Tibial artery (tissue), 4 donors: ENCODE measurements around the gene UBB.

Experiments
- DNase-seq, 2 donors: peaks; one replicate each; pipeline ENCODE4 v3.0.0-alpha.2; 2019
- H3K27ac ChIP-seq, 2 donors: fragments of 200-600 bp; sonication (generic) in 1 of 2; 1 replicate in 1 of 2; 2 replicates in 1 of 2; pipeline ENCODE4 v1.5.1; 2018 to 2019; ENCODE audit warnings: mild to moderate bottlenecking in 1 of 2
- H3K27me3 ChIP-seq, 2 donors: fragments of 200-600 bp; sonication (generic) in 1 of 2; one replicate each; pipeline versions ENCODE4 v1.5.1 to v1.6.0; 2016 to 2019
- H3K36me3 ChIP-seq, 3 donors: fragments of 200-600 bp; sonication (generic) in 2 of 3; one replicate each; pipeline ENCODE4 v1.5.1; 2016 to 2019; ENCODE audit warnings: mild to moderate bottlenecking in 2 of 3
- H3K4me1 ChIP-seq, 4 donors: fragments of 200-600 bp; sonication (generic) in 2 of 4; 1 replicate in 3 of 4; 2 replicates in 1 of 4; pipeline ENCODE4 v1.5.1; 2016 to 2019
- H3K4me3 ChIP-seq, 2 donors: fragments of 200-600 bp; sonication (generic) in 1 of 2; 1 replicate in 1 of 2; 2 replicates in 1 of 2; pipeline ENCODE4 v1.5.1; 2018 to 2019; ENCODE audit warnings: mild to moderate bottlenecking in 2 of 2
- H3K9me3 ChIP-seq, 3 donors: fragments of 200-600 bp; sonication (generic) in 1 of 3; one replicate each; pipeline ENCODE4 v1.5.1; 2016 to 2019
- intact Hi-C: fragments of 100-400 bp; cut with DNase I; formaldehyde crosslinking; loops from one replicate; pipeline ENCODE4 v1.15.0; 2023; ENCODE audit warnings: low total_unique reads
- TF ChIP-seq, protein P1 (sequence below), 2 experiments: fragments of 200-600 bp in 1 of 2; fragments of 450-650 bp in 1 of 2; IDR thresholded peaks; one replicate each; pipeline ENCODE4 v1.5.1; 2017 to 2019; ENCODE audit warnings: antibody characterized with exemption in 2 of 2, mild to moderate bottlenecking in 1 of 2, moderate library complexity in 1 of 2

UBB gene

GRCh38 chr17:16351831-16352230, 29.1 kb upstream of the UBB start:
- intact Hi-C loops = loop anchor here (5.0 kb wide), 1 partner anchor 65 kb away; no protein-coding TSS in a partner anchor
- H3K27ac ChIP-seq = peak overlapping the region in 1 of 2 donors; percentile 52
- peaks cover 0 to 27% (median 14%) of the 10 kb centered on the region in 3 donors for H3K36me3 ChIP-seq
- TF ChIP-seq, protein P1, sequence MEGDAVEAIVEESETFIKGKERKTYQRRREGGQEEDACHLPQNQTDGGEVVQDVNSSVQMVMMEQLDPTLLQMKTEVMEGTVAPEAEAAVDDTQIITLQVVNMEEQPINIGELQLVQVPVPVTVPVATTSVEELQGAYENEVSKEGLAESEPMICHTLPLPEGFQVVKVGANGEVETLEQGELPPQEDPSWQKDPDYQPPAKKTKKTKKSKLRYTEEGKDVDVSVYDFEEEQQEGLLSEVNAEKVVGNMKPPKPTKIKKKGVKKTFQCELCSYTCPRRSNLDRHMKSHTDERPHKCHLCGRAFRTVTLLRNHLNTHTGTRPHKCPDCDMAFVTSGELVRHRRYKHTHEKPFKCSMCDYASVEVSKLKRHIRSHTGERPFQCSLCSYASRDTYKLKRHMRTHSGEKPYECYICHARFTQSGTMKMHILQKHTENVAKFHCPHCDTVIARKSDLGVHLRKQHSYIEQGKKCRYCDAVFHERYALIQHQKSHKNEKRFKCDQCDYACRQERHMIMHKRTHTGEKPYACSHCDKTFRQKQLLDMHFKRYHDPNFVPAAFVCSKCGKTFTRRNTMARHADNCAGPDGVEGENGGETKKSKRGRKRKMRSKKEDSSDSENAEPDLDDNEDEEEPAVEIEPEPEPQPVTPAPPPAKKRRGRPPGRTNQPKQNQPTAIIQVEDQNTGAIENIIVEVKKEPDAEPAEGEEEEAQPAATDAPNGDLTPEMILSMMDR (IDR thresholded peaks at IDR 0.05) = no peak
- no peaks in the 10 kb centered on the region for H3K9me3 ChIP-seq
- H3K4me3 ChIP-seq = peak overlapping the region; percentile 68 to 69
- no peaks in the 10 kb centered on the region for H3K27me3 ChIP-seq
- H3K4me1 ChIP-seq = peaks cover 0 to 10% (median 8%) of the 10 kb centered on the region in 4 donors
- no peak for DNase-seq

DNA sequence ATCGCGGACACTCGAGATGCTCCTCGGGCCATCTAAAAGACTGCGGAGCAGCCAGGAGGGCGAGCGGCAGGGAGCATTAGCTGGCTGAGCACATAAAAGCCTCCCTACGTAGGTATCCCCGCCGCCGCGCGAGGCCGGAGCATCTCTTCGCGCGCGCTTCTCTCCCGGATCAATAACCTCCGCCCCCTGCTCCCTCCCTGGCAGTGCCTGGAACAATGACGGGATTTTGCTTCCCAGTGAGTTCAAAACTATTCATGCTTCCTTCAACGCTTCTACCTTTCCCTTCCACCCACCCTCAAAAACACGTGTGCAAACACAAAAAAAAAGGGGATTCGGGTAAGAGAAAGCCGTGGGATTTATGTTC, 28.6 kb upstream of the UBB start:
- DNase-seq = peak in 1 of 2 donors; percentile 40
- Histone ChIP-seq H3K27ac (peak overlapping the region; percentile 44 to 52), H3K4me3 (peak overlapping the region; percentile 68 to 69), H3K9me3 (no peaks in the 10 kb centered on the region), H3K27me3 (no peaks in the 10 kb centered on the region), H3K4me1 (peaks cover 0 to 10% (median 8%) of the 10 kb centered on the region in 4 donors), H3K36me3 (peaks cover 0 to 23% (median 13%) of the 10 kb centered on the region in 3 donors)
- intact Hi-C loops = loop anchor here (5.0 kb wide), 1 partner anchor 65 kb away; no protein-coding TSS in a partner anchor
- TF ChIP-seq, protein P1 (IDR thresholded peaks at IDR 0.05) = no peak

GRCh38 chr17:16352667-16353316, 28.1 kb upstream of the UBB start:
- TF ChIP-seq, protein P1 (IDR thresholded peaks at IDR 0.05) = no peak
- peak in 1 of 2 donors; percentile 63 for DNase-seq
- intact Hi-C loops = loop anchor here (5.0 kb wide), 1 partner anchor 65 kb away; no protein-coding TSS in a partner anchor
- Histone ChIP-seq H3K27me3 (no peaks in the 10 kb centered on the region), H3K36me3 (peaks cover 0 to 19% (median 9%) of the 10 kb centered on the region in 3 donors), H3K27ac (peak overlapping the region; percentile 44 to 52), H3K4me1 (peaks cover 0 to 10% (median 8%) of the 10 kb centered on the region in 4 donors), H3K4me3 (peak overlapping the region; percentile 68 to 69), H3K9me3 (no peaks in the 10 kb centered on the region)

GRCh38 chr17:16353317-16354174, 27.3 kb upstream of the UBB start, which contains the start of gene CENPV:
TSS of gene CENPV (minus strand) at chr17:16353469. CDS start at chr17:16353436, 33 bp downstream.
- peaks cover 0 to 10% (median 8%) of the 10 kb centered on the region in 4 donors for H3K4me1 ChIP-seq
- peak in 1 of 2 donors; percentile 64 for DNase-seq
- H3K4me3 ChIP-seq = peak within 1 kb of the TSS; percentile 68 to 69
- H3K27ac ChIP-seq = peak within 1 kb of the TSS; percentile 44 to 52
- H3K27me3 ChIP-seq = no peaks in the 10 kb centered on the region
- no peaks in the 10 kb centered on the region for H3K9me3 ChIP-seq
- intact Hi-C loops = loop anchor here (5.0 kb wide), 1 partner anchor 66 kb away; no protein-coding TSS in a partner anchor
- H3K36me3 ChIP-seq = peaks cover 0 to 11% (median 3%) of the 10 kb centered on the region in 3 donors
- TF ChIP-seq, protein P1 (IDR thresholded peaks at IDR 0.05) = peak in 1 of 2 experiments; percentile 39

DNA sequence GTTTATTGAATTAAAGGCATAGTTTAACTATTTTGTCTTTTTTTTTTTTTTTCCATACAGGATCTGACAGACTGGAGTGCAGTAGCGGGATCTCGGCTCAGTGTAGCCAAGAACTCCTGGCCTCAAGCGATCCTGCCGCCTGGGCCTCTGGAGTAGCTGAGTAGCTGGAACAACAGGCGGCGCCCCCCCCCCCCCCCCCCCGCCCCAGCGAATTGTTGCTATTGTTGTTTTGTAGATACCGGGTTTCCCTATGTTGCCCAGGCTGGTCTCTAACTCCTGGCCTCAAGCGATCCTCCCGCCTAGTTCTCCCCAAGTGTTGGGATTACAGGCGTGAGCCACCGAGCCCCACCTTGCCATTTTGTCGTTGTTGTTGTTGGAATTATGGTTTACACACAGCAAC, 26.3 kb upstream of the UBB start:
- peak in 1 of 2 donors; percentile 38 for DNase-seq
- Histone ChIP-seq H3K4me3 (no peak overlapping the region), H3K27me3 (no peaks in the 10 kb centered on the region), H3K4me1 (peaks cover 0 to 10% (median 8%) of the 10 kb centered on the region in 4 donors), H3K36me3 (peaks cover 0 to under 1% (median 0%) of the 10 kb centered on the region in 3 donors), H3K9me3 (no peaks in the 10 kb centered on the region), H3K27ac (no peak overlapping the region)
- TF ChIP-seq, protein P1 (IDR thresholded peaks at IDR 0.05) = no peak
- intact Hi-C loops = loop anchor here (5.0 kb wide), 1 partner anchor 67 kb away; no protein-coding TSS in a partner anchor
